Measurements from ENCODE around the gene VPS50.

VPS50 gene, protein sequence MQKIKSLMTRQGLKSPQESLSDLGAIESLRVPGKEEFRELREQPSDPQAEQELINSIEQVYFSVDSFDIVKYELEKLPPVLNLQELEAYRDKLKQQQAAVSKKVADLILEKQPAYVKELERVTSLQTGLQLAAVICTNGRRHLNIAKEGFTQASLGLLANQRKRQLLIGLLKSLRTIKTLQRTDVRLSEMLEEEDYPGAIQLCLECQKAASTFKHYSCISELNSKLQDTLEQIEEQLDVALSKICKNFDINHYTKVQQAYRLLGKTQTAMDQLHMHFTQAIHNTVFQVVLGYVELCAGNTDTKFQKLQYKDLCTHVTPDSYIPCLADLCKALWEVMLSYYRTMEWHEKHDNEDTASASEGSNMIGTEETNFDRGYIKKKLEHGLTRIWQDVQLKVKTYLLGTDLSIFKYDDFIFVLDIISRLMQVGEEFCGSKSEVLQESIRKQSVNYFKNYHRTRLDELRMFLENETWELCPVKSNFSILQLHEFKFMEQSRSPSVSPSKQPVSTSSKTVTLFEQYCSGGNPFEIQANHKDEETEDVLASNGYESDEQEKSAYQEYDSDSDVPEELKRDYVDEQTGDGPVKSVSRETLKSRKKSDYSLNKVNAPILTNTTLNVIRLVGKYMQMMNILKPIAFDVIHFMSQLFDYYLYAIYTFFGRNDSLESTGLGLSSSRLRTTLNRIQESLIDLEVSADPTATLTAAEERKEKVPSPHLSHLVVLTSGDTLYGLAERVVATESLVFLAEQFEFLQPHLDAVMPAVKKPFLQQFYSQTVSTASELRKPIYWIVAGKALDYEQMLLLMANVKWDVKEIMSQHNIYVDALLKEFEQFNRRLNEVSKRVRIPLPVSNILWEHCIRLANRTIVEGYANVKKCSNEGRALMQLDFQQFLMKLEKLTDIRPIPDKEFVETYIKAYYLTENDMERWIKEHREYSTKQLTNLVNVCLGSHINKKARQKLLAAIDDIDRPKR

DNA sequence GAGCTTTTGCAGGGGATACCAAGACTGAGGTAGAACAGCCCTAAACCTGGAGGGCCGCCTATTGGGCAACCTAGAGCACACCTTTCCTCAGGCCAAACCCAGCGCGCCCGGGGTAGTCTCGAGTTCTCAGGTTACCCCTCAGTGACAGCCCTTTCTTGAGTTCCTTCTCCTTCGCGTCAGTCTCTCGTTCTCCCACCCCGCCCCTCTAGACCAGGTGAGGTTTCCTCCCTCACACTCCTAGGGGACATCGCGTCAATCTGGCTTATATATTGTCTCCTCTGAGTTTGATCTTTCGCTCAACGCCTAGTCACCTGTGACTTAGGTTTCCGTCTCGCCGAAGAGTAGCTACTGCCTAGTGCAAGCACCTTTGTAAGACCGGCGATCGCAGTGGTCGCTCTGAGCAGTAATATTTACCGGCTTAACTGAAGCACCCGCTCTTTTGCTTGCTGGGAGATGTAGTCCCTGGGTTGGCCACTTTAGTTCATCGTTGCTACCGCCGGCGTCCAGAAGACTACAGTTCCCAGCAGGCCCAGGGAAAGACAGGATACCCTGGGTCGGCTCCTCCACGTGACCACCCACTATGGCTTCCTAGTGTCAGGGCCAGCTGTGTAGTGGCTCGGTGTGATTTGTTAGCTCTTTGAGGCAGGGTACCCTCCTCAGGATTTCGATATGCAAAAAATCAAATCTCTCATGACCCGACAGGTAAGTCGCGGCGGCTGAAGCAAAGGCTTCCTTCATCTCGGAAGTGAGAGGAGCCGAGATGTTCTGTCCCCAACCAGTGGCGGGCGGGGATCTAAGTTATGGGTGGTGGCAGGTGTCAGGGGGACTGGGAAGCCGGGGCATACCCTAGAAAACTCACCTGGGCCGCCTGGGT lies at the start of gene VPS50:
Gene VPS50, plus strand, starts transcription at position 568 of the 874 bp plus-strand sequence. Its CDS starts 102 bp downstream, at position 670.
- peak; percentile 99 for DNase-seq

- no peak for DNase-seq
These were observed 46.7 kb upstream of the VPS50 start for GRCh38 chr7:93185303-93186027.

GRCh38 chr7:93188870-93189634 lies 43.1 kb upstream of the VPS50 start:
- DNase-seq: no peak

DNA sequence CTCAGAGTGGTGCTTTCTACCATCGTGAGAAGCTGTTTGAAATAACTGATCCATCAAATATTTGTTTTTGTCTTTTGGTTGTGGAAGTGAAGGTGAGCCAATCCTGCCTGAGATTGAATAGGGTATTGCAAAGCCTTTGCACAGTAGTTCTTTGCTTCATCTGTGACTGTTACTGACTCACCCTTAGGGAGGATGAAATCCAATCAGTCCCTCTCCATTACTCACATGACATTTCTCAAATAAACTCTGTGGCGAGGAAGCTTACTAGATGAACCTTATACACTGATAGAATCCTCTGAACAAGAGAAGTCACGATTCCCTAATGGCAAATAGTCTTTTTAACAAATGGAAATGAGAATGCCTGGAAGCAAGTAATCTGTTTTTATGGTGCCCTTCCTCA lies 37.8 kb upstream of the VPS50 start:
- DNase-seq: no peak

DNA sequence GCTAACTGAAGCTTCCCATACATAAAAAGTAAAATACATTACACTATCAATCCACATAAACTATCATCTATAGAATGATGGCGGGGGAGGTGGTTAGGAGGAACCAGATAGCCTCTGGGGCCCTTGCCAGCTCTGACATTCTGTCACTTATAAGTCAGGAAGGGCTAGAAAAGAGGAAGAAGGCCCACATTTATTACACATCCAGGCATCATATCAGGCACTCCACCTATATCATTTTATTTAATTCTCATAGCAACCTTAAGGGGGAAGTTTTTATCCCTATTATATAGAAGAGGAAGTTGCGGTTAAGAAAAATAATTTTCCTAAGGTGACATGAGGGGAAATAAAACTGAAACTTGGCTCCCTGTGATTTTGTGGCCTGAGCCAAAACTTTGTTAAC lies 35.8 kb upstream of the VPS50 start:
- DNase-seq: no peak

DNA sequence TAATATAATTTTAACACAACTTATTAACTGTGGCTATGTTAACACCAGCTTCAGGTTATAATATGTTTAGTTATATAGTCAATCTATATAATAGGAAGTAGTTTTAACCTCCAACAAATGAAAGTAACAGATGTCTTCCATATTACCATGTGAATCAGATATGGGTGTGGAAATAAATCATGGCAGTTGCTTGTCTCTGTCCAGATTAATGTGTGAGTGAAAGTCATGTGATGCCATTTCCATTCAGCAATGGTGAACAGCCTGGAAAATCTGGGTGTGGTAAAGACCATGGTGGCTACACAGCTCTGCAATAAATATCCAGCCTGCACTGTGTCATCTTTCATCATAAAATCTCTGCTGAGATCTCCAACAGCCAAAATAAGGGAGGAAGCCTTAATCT lies 33.7 kb upstream of the VPS50 start:
- DNase-seq: no peak

DNA sequence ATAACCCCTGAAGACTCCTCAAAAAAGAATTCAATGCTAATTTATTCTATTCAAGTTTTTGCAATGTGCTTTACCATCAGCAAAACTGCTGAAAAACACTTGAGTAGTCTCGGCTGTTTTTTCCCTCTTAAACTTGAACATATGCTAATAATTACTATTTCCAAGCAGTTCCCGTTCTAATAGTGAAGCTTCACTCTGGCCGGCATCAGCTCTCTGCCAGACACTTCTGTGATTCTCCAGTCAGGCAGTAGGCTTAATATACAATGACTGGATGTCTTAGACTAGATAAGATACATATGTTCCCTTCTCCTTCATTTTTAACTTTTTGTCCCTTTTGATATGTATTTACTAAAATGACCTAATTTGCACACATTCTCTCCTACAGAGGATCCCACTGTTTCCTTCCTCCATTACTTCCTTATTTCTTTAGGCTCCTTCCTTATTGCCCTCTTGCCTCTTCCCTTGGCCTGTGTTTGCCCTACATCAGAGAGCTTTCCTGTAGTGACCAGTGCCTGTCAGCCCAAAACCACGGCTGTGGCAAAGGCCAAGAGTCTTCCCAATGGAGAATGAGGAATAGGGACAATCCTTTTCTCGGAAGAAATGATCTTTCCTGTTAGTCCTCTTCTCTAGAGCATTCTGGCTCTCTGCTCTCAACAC lies 29.4 kb upstream of the VPS50 start:
- no peak for DNase-seq

DNA sequence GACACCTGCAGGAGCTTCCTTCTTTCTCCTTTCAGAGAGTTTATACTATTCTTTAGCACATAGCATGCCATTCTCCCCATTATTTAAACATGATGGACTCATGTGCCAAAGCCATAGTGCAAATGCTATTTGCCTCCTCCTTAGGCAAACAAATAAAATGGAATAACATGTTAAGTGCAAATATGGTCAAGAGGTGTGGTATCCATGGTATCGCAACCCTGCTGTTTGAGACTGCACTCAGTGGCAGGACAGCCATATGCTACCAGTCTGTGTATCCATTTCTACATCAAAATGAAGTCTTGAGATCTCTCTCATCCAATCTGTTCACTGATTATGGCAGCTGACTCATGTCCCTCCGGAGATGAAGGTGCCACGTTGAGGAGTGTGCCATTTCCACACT lies 28.7 kb upstream of the VPS50 start:
- DNase-seq: no peak

DNA sequence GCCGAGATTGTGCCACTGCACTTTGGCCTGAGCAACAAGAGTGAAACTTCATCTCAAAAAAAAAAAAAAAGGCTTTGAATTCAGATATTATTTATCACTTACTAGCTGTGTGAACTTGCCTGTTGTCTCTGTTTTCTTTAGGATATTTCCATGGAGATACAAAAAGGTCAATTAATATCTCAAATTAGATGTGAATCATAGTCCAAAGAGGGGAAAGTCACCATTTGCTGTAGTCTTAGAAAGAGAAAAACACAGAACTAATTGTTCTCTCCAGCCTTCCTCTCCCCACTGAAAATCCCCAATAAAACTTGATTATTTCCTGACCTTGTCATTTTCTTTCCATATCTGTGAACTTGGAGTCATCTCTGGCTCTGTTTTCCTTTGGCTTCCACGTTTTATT lies 27.1 kb upstream of the VPS50 start:
- no peak for DNase-seq

DNA sequence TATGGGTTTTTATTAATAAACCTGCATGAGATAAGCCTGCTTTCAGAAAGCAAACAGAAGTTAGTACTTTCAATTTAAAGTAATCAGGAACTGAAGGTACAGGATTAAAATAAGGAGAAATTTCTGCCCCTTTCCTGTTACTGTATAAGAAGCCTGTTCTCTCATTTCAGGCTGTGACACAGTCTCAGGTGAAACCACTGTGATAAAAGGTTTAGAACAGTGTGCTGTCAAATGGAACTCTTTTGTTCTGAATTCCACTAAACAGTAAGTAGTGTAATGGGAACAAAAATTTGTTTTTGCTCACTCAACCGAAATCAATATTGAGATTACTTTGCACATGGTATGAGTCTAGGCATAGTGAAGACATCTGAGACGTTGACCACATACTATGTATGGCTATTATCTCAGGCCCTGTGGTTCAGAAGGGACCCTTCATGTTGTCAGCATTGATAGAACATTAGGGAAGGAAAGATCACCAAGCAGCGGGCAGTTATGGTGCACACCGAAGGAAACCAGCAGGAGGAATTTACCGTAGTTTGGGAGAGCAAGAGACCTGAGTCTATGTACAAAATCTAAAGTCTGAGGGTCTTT lies 20.8 kb upstream of the VPS50 start:
- no peak for DNase-seq

DNA sequence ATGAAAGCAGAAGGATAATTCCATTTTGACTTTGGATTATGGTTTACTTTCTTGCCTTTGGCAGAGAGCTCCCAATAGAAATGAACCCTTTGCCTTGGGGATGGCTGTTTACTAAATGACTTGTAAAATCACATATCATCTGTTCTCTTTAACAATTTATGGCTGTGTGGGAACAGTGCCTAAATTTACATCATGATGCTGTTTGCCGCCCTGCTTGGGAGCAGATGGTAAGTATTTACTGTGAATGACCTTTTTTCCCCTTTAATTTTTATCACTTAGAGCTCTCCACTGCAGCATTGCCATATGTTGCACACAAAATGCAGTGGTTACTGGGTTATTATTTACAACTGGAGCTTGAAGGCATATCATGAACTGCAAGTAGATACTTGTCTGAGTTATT lies 19.3 kb upstream of the VPS50 start:
- DNase-seq: no peak

DNA sequence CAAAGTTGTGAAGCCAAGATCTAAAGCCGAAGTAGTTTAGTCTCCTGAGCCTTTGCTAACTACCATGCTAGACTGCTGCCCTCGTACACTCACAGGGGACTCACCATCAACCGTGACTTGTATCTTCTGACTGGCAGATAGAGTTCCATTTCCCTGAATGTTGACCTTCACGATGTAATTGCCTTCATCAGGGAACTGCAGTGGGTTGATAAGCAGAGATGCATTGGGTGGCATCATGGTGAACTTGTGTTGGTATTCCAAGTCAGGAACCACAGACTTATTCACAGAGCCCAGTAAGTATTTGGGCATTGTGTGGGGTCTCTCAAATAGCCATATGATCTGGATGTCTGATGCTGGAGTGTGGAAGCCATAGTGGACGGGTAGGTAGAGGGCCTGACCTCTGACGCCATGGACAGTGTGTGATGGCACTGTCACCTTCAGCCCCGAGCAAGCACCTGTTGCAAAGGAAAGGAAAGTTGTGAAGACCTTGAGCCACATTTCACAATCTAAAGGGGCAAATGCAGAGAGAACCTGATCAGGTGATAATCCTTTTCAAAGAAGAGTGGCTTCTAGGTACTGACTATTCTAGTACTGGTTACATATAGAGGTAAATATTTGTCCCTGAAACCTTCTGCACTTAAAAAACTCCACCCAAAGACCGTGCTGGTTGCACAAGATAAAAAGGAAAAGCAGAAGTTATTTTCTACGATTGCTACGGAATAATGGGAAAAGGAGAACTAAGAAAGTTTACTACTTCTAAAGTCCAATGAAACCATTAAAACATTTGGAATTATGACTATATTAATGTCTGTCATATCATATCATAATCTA lies 13.0 kb upstream of the VPS50 start:
- DNase-seq: no peak

DNA sequence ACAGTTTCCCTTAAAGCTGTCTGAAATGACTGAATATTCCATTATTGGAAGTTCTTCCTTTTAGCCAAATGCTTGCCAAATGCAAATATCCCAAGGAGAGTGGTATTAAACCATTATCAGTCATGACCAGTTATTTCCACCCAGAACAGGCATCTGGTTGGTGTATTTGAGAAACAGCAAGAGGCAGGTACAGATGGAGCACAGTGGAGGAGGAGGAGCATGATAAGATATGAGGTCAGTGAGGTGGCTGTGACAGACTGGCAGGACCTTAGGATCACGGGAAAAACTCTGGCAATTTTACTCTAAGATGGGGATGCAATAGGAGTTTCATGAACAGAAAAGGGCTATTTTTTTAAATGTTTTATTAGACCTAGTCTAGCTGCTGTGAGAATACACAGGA lies 12.3 kb upstream of the VPS50 start:
- DNase-seq: no peak

- no peak for DNase-seq
These were observed 5.9 kb upstream of the VPS50 start, which contains the start of gene HEPACAM2 for GRCh38 chr7:93226310-93226709. TSS of gene HEPACAM2 (minus strand) at chr7:93226469.

GRCh38 chr7:93228302-93228701 lies 3.9 kb upstream of the VPS50 start:
- peak; percentile 80 for DNase-seq

- DNase-seq: no peak
These were observed 907 bp upstream of the VPS50 start for GRCh38 chr7:93231259-93231658.

DNA sequence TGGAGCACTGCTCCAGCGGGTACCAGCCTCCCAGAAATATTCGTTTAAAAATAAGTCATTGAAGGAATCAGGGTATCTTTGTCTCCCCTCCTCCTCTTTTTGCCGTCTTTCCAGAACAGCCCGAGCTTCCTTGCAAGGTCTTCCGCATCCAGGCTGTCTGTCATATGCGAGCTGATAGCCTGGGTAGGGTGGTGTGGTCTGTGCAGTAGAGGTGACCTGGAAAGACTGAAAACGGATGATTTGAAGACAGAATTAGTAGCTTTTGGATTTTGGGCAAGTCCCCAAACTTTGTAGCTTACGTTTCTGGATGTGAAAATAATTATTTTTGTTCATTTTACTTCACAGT lies 480 bp downstream of the VPS50 start:
- no peak for DNase-seq

GRCh38 chr7:93235541-93235940 lies 3.4 kb downstream of the VPS50 start:
- no peak for DNase-seq

DNA sequence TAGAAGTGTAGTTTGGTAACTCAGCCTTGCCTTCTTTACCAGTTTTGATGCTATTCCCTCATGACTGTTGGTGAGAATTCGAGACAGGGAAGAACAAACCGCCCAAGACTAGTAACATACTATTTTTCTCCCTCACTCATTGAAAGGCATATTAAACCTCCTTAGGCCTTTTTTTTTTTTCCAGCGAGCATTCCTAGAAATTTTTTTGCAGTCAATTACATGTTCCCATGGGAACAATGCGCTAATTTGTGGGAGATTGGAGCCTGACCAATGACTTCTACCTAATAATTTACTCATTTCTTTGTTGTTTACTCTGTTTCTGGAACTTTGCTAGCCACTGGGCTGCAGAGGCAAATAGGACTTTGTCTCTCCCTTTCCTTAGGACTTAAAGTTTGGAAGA lies 6.0 kb downstream of the VPS50 start:
- DNase-seq: no peak

DNA sequence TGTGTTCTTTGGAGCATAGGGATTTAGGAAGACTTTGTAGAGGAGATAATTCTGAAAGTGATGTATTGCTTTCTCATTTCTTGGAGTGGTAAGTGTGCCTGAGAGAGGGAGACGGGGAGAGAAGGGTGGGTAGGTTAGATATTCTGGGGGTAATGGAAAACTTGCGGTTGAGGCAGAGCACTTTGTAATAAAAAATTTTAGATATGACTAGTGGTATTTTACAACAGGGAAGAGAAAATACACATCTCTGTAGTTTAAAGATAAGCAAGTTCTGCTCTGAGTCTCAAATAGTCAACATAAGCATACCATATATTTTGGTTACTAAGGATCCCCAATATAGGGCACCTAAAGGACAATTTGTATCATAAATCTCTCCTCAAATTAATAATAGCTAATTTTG lies 6.6 kb downstream of the VPS50 start:
- no peak for DNase-seq

Measured in CD4-positive, alpha-beta T cell treated with Interleukin-10 for 1 hour (primary cell).